IMR-90 (cell line): ENCODE results near the gene TTC28. TPM values are rescaled to one million over a fixed set of nuclear protein-coding genes. Genes with fewer than 3 reads are reported as not detected.

Experiments used
- ATAC-seq: fragments of 200-7000 bp; cut with Tn5 transposase; 2 replicates; pipeline ENCODE4 v1.9.1; 2020; ENCODE audit warnings: low read depth, mild to moderate bottlenecking, moderate library complexity
- BruUV-seq: library from RNA; stranded (reverse); fragments of 400-500 nt; replicated peaks from 2 replicates; lab custom pipeline; 2021; lab: Mats Ljungman, UMichigan
- CTCF ChIA-PET: fragments of 300-600 bp; formaldehyde crosslinking; extraction: SDS; loops from one replicate; lab custom pipeline; 2021; ENCODE audit warnings: antibody characterized with exemption; lab: Yijun Ruan, JAX
- POLR2A ChIA-PET: fragments of 300-600 bp; sonication (Branson Sonifier 250); formaldehyde crosslinking; loops from one replicate; lab custom pipeline; 2022; ENCODE audit warnings: antibody characterized with exemption; ENCODE audit not compliant: unreplicated experiment; lab: Charles Lee
- DNase-seq: peaks from one replicate; pipeline ENCODE4 v3.0.0; 2013
- H2AFZ ChIP-seq: replicated peaks from 2 replicates; pipeline ENCODE3; 2013; ENCODE audit warnings: low read length, mild to moderate bottlenecking; ENCODE audit not compliant: poor library complexity
- H2AK5ac ChIP-seq: 2 replicates; pipeline ENCODE4 v1.6.1; 2013; ENCODE audit warnings: low read depth, low read length, inconsistent platforms
- H2AK9ac ChIP-seq: replicated peaks from 2 replicates; pipeline ENCODE3; 2013; ENCODE audit warnings: mild to moderate bottlenecking, low read depth, low read length, moderate library complexity; ENCODE audit not compliant: poor library complexity
- H2BK120ac ChIP-seq: 2 replicates; pipeline ENCODE4 v1.6.1; 2013; ENCODE audit warnings: low read depth, low read length, inconsistent platforms
- H2BK15ac ChIP-seq: 3 replicates; pipeline ENCODE4 v1.6.1; 2013; ENCODE audit warnings: low read depth, low read length, inconsistent platforms
- H2BK20ac ChIP-seq: 2 replicates; pipeline ENCODE4 v1.6.1; 2013; ENCODE audit warnings: low read depth, mild to moderate bottlenecking, inconsistent platforms, low read length, moderate library complexity
- H2BK5ac ChIP-seq: 2 replicates; pipeline ENCODE4 v1.6.1; 2013; ENCODE audit warnings: mild to moderate bottlenecking, low read depth, low read length, inconsistent platforms; ENCODE audit not compliant: poor library complexity, severe bottlenecking
- H3K14ac ChIP-seq: replicated peaks from 2 replicates; pipeline ENCODE4 v1.6.1; 2013; ENCODE audit warnings: low read depth, low read length, inconsistent platforms
- H3K18ac ChIP-seq: 2 replicates; pipeline ENCODE4 v1.6.1; 2013; ENCODE audit warnings: low read depth, low read length, control low read depth
- H3K23ac ChIP-seq: 2 replicates; pipeline ENCODE4 v1.6.1; 2013; ENCODE audit warnings: low read depth, low read length, inconsistent platforms
- H3K27ac ChIP-seq: 2 replicates; pipeline ENCODE4 v1.5.1; 2013; ENCODE audit warnings: mild to moderate bottlenecking, control low read depth, low read length; ENCODE audit not compliant: insufficient read depth
- H3K27me3 ChIP-seq: 2 replicates; pipeline ENCODE4 v1.6.1; 2013; ENCODE audit warnings: low read length; ENCODE audit not compliant: control insufficient read depth, insufficient read depth
- H3K36me3 ChIP-seq: 2 replicates; pipeline ENCODE4 v1.6.1; 2013; ENCODE audit warnings: low read length, mixed read lengths; ENCODE audit not compliant: control insufficient read depth, insufficient read depth
- H3K4ac ChIP-seq: 2 replicates; pipeline ENCODE4 v1.6.1; 2013; ENCODE audit warnings: low read depth, low read length, inconsistent platforms
- H3K4me1 ChIP-seq: 2 replicates; pipeline ENCODE4 v1.6.1; 2013; ENCODE audit warnings: low read length, mixed read lengths; ENCODE audit not compliant: control insufficient read depth, insufficient read depth
- H3K4me2 ChIP-seq: 2 replicates; pipeline ENCODE4 v1.6.1; 2013; ENCODE audit warnings: low read depth, mild to moderate bottlenecking, control low read depth, low read length, moderate library complexity
- H3K4me3 ChIP-seq: 2 replicates; pipeline ENCODE4 v1.5.1; 2013; ENCODE audit warnings: low read depth, mild to moderate bottlenecking, control low read depth, low read length, moderate library complexity; ENCODE audit not compliant: insufficient read depth
- H3K56ac ChIP-seq: 2 replicates; pipeline ENCODE4 v1.6.1; 2013; ENCODE audit warnings: low read length, inconsistent platforms; ENCODE audit not compliant: insufficient read depth; ENCODE audit errors: extremely low read depth
- H3K79me1 ChIP-seq, 2 experiments: 2 replicates each; pipeline ENCODE4 v1.6.1; 2013; ENCODE audit warnings: low read length in 2 of 2, inconsistent platforms in 1 of 2, low read depth in 1 of 2
- H3K9ac ChIP-seq: 2 replicates; pipeline ENCODE4 v1.6.1; 2013; ENCODE audit warnings: low read depth, low read length, control low read depth
- H3K9me1 ChIP-seq: 2 replicates; pipeline ENCODE4 v1.6.1; 2013; ENCODE audit warnings: low read length, inconsistent platforms; ENCODE audit not compliant: insufficient read depth
- H3K9me3 ChIP-seq: 2 replicates; pipeline ENCODE4 v1.6.1; 2013; ENCODE audit warnings: low read length; ENCODE audit not compliant: control insufficient read depth, insufficient read depth
- H4K20me1 ChIP-seq: 2 replicates; pipeline ENCODE4 v1.6.1; 2013; ENCODE audit warnings: low read length, inconsistent platforms; ENCODE audit not compliant: insufficient read depth
- H4K5ac ChIP-seq: 2 replicates; pipeline ENCODE4 v1.6.1; 2013; ENCODE audit warnings: mild to moderate bottlenecking, low read depth, low read length, control low read depth
- H4K8ac ChIP-seq, 2 experiments: 2 replicates each; pipeline ENCODE4 v1.6.1; 2013; ENCODE audit warnings: low read depth in 2 of 2, low read length in 2 of 2, control low read depth in 1 of 2, inconsistent platforms in 1 of 2
- H4K91ac ChIP-seq: 2 replicates; pipeline ENCODE4 v1.6.1; 2013; ENCODE audit warnings: low read depth, low read length, inconsistent platforms; ENCODE audit not compliant: insufficient read depth
- BHLHE40 ChIP-seq: fragments of 150-350 bp; IDR thresholded peaks from 2 replicates; pipeline ENCODE4 v1.6.1; 2016; ENCODE audit warnings: mild to moderate bottlenecking, low read depth, low read length
- CEBPB ChIP-seq: IDR thresholded peaks from 2 replicates; pipeline ENCODE4 v1.6.1; 2012; ENCODE audit warnings: low read depth, low read length, improper control_type of control experiment
- CHD1 ChIP-seq: IDR thresholded peaks from 2 replicates; pipeline ENCODE4 v1.6.1; 2012; ENCODE audit warnings: low read depth, low read length, improper control_type of control experiment
- FOS ChIP-seq: fragments of 150-350 bp; IDR thresholded peaks from 2 replicates; pipeline ENCODE4 v1.6.1; 2016; ENCODE audit warnings: low read depth, low read length
- MAFK ChIP-seq: IDR thresholded peaks from 2 replicates; pipeline ENCODE4 v1.6.1; 2012; ENCODE audit warnings: low read depth, low read length, improper control_type of control experiment
- MXI1 ChIP-seq: IDR thresholded peaks from 2 replicates; pipeline ENCODE4 v1.6.1; 2012; ENCODE audit warnings: low read depth, mild to moderate bottlenecking, low read length, moderate library complexity, borderline replicate concordance
- NFE2L2 ChIP-seq: fragments of 150-350 bp; IDR thresholded peaks from 2 replicates; pipeline ENCODE4 v1.6.1; 2016; ENCODE audit warnings: low read depth, mild to moderate bottlenecking, low read length
- POLR2A ChIP-seq: IDR thresholded peaks from 2 replicates; pipeline ENCODE4 v1.6.1; 2012; ENCODE audit warnings: mild to moderate bottlenecking, low read depth, low read length
- RAD21 ChIP-seq: IDR thresholded peaks from 2 replicates; pipeline ENCODE4 v1.6.1; 2012; ENCODE audit warnings: low read length, improper control_type of control experiment
- RCOR1 ChIP-seq: IDR thresholded peaks from 2 replicates; pipeline ENCODE4 v1.6.1; 2012; ENCODE audit warnings: mild to moderate bottlenecking, low read length, improper control_type of control experiment; ENCODE audit not compliant: insufficient replicate concordance
- RFX5 ChIP-seq: IDR thresholded peaks from 2 replicates; pipeline ENCODE4 v1.8.0; 2012; ENCODE audit warnings: low read depth, mild to moderate bottlenecking, low read length, moderate library complexity
- SMC3 ChIP-seq: fragments of 150-350 bp; IDR thresholded peaks from 2 replicates; pipeline ENCODE4 v1.6.1; 2016; ENCODE audit warnings: low read depth, mild to moderate bottlenecking, antibody characterized with exemption, low read length, moderate library complexity
- WGBS, 2 experiments: methylation state at CpG; one replicate each; pipeline versions ENCODE4 v1.1.5 to v1.1.7; 2013; ENCODE audit warnings: missing lambda C conversion rate in 2 of 2; ENCODE audit not compliant: insufficient read length in 1 of 2; ENCODE audit errors: extremely low coverage in 2 of 2; 5-methylcytosine and 5-hydroxymethylcytosine counted together
- dilution Hi-C: fragments of 300-500 bp; cut with HindIII; formaldehyde crosslinking; loops from one replicate; pipeline ENCODE4 v1.14.3; 2018; ENCODE audit warnings: low sequenced_read_pairs; ENCODE audit not compliant: unreplicated experiment
- in situ Hi-C: fragments of 300-500 bp; cut with MboI; formaldehyde crosslinking; loops from 3 replicates; pipeline ENCODE4 v1.14.3; 2019; ENCODE audit warnings: low sequenced_read_pairs, inconsistent platforms, mixed read lengths
- intact Hi-C: fragments of 100-400 bp; cut with micrococcal nuclease; formaldehyde crosslinking; loops from 2 replicates; pipeline ENCODE4 v1.10.0; 2022
- polyA plus RNA-seq, 3 experiments: library from polyadenylated mRNA; depleted of rRNA; stranded (reverse); fragments of >200 nt; gene quantifications; 2 replicates each; pipeline ENCODE4 v1.2.3, GENCODE V29; 2012; ENCODE audit warnings: low replicate concordance in 1 of 3
- total RNA-seq: library from RNA; depleted of rRNA; stranded (reverse); fragments of >200 nt; gene quantifications from 2 replicates; pipeline ENCODE4 v1.2.3, GENCODE V29; 2012
- TF ChIP-seq, protein P1 (sequence below): fragments of 150-350 bp; IDR thresholded peaks from 2 replicates; pipeline ENCODE4 v1.6.1; 2017; ENCODE audit warnings: mild to moderate bottlenecking, antibody characterized with exemption, low read length, low read depth
- TF ChIP-seq, protein P2 (sequence below): fragments of 150-350 bp; IDR thresholded peaks from 2 replicates; pipeline ENCODE4 v1.6.1; 2016; ENCODE audit warnings: low read depth, mild to moderate bottlenecking, low read length, moderate library complexity, borderline replicate concordance
- TF ChIP-seq, protein P3 (sequence below): conservative IDR thresholded peaks from 2 replicates; pipeline ENCODE4 v1.5.1; 2012; ENCODE audit warnings: mild to moderate bottlenecking, low read depth, low read length, improper control_type of control experiment

TTC28 gene
- total and polyA plus RNA-seq, 2 of the 4 experiments (the other 2 are of a cell fraction) = 5.6 to 13.3 TPM

DNA sequence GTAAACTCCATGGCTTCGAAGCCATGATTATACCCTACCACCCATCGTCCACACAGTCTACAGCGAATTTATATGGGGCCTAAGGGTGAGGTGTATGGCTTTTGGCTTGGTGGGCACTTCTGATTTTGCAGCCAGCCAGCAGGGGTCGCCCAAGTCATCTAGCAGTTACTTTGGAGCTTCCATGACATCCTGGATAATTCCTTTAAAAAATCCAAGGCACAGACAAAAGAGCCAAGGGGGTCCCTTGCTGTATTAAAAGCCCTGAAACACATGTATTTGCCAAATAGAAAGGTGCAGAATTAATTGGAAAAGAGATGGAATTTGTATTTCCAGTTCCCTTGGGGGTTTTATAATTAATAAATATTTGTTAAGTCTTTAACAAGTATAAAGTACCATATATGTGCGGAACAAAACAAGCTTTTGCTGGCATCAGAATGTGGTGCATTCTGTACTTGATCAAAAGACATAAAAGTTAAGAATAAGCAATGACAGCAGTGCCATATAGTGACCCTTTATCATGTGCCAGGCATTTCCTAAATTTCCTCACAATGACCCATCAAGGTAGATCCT, 627.8 kb downstream of the TTC28 start:
- Histone ChIP-seq H3K27ac (no peak overlapping the region), H3K9me1 (peaks cover 4% of the 10 kb centered on the region; the same call in 1 of the 2 replicates), H4K91ac (no peak overlapping the region), H3K23ac (no peak overlapping the region), H3K4me2 (no peak overlapping the region), H4K20me1 (peaks cover 4% of the 10 kb centered on the region; the same call in 1 of the 2 replicates), H3K4me1 (peaks cover 3% of the 10 kb centered on the region; the same call in 1 of the 2 replicates), H2AK5ac (no peak overlapping the region), H2AFZ (no peak overlapping the region), H4K8ac (no peak overlapping the region), H3K79me1 (peaks cover 0 to 2% of the 10 kb centered on the region in 2 experiments; a peak in 1 of 4 replicates), H3K14ac (no peak overlapping the region), H2BK120ac (no peak overlapping the region), H3K9me3 (no peaks in the 10 kb centered on the region), H3K27me3 (no peaks in the 10 kb centered on the region), H3K36me3 (peaks cover 8% of the 10 kb centered on the region), H3K18ac (no peak overlapping the region), H3K9ac (no peak overlapping the region), H4K5ac (no peak overlapping the region), H2BK20ac (peak overlapping the region; percentile 14; the same call in 1 of the 2 replicates), H3K4me3 (no peak overlapping the region), H3K56ac (no peak overlapping the region), H2AK9ac (no peak overlapping the region), H3K4ac (no peak overlapping the region), H2BK5ac (no peak overlapping the region), H2BK15ac (no peak overlapping the region)
- POLR2A ChIA-PET = no interaction called here
- intact Hi-C loops (loop anchor here (1.0 to 5.0 kb wide), 5 partner anchors 210 to 777 kb away; no protein-coding TSS in a partner anchor), dilution Hi-C loops (no loop called here), in situ Hi-C loops (loop anchor here (5.0 to 25.0 kb wide), 3 partner anchors 385 to 783 kb away; no protein-coding TSS in a partner anchor)
- peak; percentile 79; the same call in 1 of the 2 replicates for ATAC-seq
- CTCF ChIA-PET = interaction anchor here (0.7 to 1.5 kb wide), 6 partner anchors 18 to 542 kb away, joined by 3 to 10 read pairs (median 4); no protein-coding TSS in a partner anchor
- DNase-seq = peak; percentile 61
- WGBS, 2 experiments = no CpG with 5 or more reads among the region's 5 CpGs
- no TSS peak for BruUV-seq
- TF ChIP-seq, protein P1, sequence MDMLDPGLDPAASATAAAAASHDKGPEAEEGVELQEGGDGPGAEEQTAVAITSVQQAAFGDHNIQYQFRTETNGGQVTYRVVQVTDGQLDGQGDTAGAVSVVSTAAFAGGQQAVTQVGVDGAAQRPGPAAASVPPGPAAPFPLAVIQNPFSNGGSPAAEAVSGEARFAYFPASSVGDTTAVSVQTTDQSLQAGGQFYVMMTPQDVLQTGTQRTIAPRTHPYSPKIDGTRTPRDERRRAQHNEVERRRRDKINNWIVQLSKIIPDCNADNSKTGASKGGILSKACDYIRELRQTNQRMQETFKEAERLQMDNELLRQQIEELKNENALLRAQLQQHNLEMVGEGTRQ = no peak
- TF ChIP-seq RCOR1 (no peak), CEBPB (no peak), POLR2A (0 out of 2 replicates have a peak, but pooled peaks have one; percentile 23), SMC3 (peak; percentile 94), CHD1 (no peak), BHLHE40 (no peak), RAD21 (peak; percentile 92), RFX5 (no peak), FOS (no peak), MXI1 (no peak), NFE2L2 (no peak), MAFK (no peak)
- TF ChIP-seq, protein P2, sequence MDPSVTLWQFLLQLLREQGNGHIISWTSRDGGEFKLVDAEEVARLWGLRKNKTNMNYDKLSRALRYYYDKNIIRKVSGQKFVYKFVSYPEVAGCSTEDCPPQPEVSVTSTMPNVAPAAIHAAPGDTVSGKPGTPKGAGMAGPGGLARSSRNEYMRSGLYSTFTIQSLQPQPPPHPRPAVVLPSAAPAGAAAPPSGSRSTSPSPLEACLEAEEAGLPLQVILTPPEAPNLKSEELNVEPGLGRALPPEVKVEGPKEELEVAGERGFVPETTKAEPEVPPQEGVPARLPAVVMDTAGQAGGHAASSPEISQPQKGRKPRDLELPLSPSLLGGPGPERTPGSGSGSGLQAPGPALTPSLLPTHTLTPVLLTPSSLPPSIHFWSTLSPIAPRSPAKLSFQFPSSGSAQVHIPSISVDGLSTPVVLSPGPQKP = no peak
- TF ChIP-seq, protein P3, sequence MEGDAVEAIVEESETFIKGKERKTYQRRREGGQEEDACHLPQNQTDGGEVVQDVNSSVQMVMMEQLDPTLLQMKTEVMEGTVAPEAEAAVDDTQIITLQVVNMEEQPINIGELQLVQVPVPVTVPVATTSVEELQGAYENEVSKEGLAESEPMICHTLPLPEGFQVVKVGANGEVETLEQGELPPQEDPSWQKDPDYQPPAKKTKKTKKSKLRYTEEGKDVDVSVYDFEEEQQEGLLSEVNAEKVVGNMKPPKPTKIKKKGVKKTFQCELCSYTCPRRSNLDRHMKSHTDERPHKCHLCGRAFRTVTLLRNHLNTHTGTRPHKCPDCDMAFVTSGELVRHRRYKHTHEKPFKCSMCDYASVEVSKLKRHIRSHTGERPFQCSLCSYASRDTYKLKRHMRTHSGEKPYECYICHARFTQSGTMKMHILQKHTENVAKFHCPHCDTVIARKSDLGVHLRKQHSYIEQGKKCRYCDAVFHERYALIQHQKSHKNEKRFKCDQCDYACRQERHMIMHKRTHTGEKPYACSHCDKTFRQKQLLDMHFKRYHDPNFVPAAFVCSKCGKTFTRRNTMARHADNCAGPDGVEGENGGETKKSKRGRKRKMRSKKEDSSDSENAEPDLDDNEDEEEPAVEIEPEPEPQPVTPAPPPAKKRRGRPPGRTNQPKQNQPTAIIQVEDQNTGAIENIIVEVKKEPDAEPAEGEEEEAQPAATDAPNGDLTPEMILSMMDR = peak; percentile 90
